ENCODE results near the gene ERI2.
"Not testable (repeated sequence)": the region's sequence is repeated elsewhere in the genome, so short reads cannot be mapped to it uniquely, and the experiment has no call there.

The ERI2 gene

GRCh38 chr16:20762404-20763123, 43.7 kb downstream of the ERI2 start:
- DNase-seq, result no peak

GRCh38 chr16:20761175-20761574, 45.1 kb downstream of the ERI2 start:
- DNase-seq, result no peak

GRCh38 chr16:20760346-20760745, 45.9 kb downstream of the ERI2 start:
- DNase-seq, result no peak

- not testable (repeated sequence) for DNase-seq
Observed at GRCh38 chr16:20755799-20756198, 50.5 kb downstream of the ERI2 start.

GRCh38 chr16:20755238-20755637, 51.0 kb downstream of the ERI2 start:
- DNase-seq, result no peak

GRCh38 chr16:20753727-20754126, 52.5 kb downstream of the ERI2 start:
- DNase-seq, result no peak

DNA sequence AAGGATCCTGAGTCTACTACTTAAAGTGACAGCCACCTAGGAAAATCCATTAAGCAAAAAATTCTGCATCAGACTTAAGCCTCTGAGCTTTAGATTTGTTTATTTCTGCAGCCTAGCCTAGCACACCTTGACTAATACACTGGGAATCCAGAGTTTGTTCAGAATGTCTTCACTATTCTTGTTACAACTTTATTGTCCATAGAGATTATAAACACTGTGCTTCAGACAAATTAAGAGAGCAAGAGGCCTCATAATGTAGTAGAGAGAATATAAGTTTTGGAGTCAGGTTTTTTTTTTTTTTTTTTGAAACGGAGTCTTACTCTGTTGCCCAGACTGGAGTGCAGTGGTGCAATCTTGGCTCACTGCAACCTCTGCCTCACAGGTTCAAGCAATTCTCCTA, 55.7 kb downstream of the ERI2 start:
- DNase-seq, result no peak

DNA sequence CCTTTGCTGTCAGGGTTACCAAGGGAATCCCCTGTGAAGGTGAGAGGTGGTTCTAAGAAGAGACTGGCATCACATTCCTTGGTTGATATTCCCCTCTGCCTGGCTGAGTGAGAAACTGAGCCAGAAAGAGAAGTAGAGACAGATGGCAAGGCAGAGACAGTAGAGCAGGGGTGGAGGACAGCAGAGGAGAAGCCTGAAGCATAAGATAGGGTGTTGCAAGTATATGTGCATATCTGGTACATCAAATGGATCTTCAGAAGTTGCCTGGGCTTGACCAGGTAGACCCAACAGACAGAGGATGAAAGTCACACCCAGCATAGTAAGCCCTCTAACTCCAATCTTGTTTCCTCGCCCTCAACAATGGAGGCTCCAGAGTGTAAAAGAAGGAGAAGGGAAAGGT, 56.8 kb downstream of the ERI2 start:
- DNase-seq, result no peak

DNA sequence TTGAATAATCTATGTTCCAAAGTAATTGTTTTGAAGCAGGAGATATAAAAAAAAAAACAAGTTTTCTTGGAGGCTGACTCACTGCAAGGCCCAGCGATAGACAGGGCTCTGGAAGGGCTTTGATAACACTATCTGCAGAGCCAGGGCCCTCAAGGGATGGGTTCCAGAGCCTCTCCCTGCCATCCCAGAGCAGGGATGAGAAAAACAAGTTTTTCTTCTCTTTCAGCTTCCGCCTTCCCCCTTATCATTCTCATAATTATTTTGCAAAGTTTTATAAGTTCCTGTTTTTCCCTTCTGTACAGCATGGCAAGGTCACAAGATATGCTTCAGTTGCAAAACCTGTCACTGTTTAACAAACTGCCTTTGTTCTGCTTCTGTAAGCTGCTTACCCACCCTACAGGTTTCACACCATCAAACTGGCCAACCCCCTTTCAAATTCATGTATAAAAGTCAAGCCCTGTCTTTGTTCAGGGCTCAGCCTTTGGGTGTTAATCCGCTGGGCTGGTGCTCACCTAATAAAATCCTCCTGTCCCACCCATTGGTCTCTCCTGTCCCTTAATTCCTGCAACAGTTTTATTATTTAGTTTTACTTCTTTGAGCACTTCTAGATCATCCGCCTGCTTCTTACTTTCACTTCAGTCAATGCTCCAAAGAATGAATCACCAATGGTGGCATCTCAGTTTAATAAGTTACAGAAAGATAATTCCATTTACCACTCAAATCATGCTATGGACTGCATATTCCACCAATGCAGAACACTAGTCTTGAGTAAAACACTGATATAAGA, 59.0 kb downstream of the ERI2 start:
- no peak for DNase-seq

DNA sequence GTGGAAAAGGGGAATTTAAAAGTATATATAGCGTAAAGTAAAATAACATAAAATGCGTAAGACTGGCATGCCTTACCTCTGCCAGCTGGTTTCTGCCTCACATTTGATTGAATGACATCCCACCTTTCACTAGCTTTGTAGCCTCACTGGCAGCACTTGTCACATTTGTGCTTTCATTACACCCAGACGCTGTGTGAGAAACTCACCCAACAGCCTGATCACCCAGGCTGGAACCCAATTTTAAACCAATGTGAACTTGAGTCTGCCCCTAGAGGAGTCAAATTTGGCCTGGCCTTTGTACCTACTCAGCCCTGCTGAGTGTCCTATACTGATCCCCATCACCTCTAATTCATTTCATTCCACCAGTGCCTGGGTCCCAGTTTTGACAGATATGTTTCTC, 59.8 kb downstream of the ERI2 start:
- no peak for DNase-seq

All from stimulated activated CD4-positive, alpha-beta T cell treated with anti-CD3 and anti-CD28 coated beads, Interleukin-4, amount 100 ng/mL, for 1 hour (primary cell).